Stomach (tissue), 4 donors: ENCODE data around the gene RNF224.

Experiments
- CTCF ChIP-seq, 7 experiments: fragments of 450-650 bp in 4 of 7; fragments of 200-600 bp in 3 of 7; sonication (generic) in 3 of 7; IDR thresholded peaks; one replicate each; pipeline ENCODE4 v1.5.1; 2016 to 2019; ENCODE audit warnings: antibody characterized with exemption in 7 of 7, control low read depth in 2 of 7, mild to moderate bottlenecking in 1 of 7
- EP300 ChIP-seq: sonication (generic); formaldehyde crosslinking; IDR thresholded peaks from one replicate; pipeline ENCODE4 v1.6.1; 2017; ENCODE audit warnings: antibody characterized with exemption
- POLR2A ChIP-seq, 4 donors: fragments of 450-650 bp; IDR thresholded peaks; one replicate each; pipeline ENCODE4 v1.6.1; 2016; ENCODE audit warnings: antibody characterized with exemption in 4 of 4, control low read depth in 2 of 4, mild to moderate bottlenecking in 1 of 4, moderate library complexity in 1 of 4
- POLR2AphosphoS5 ChIP-seq, 3 donors: sonication (generic); formaldehyde crosslinking; IDR thresholded peaks; one replicate each; pipeline ENCODE4 v1.6.1; 2016; ENCODE audit warnings: antibody characterized with exemption in 3 of 3

DNA sequence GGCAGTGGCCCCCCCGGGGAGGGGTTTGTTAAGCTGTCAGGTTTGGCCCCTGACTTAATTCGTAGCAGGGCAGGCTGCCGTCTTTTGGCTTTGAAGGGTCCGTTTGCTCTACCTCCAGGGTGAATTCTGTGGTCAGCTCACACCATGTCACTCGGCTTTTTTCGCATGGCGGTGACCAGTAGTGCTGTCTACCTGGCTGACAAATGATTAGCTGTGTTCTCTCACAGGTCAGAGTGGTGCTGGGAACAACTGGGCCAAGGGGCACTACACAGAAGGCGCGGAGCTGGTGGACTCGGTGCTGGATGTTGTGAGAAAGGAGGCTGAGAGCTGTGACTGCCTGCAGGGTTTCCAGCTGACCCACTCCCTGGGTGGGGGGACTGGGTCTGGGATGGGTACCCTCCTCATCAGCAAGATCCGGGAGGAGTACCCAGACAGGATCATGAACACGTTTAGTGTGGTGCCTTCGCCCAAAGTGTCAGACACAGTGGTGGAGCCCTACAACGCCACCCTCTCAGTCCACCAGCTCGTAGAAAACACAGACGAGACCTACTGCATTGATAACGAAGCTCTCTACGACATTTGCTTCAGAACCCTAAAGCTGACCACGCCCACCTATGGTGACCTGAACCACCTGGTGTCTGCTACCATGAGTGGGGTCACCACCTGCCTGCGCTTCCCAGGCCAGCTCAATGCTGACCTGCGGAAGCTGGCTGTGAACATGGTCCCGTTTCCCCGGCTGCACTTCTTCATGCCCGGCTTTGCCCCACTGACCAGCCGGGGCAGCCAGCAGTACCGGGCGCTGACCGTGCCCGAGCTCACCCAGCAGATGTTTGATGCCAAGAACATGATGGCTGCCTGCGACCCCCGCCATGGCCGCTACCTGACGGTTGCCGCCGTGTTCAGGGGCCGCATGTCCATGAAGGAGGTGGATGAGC lies 15.2 kb downstream of the RNF224 start:
- TF ChIP-seq POLR2AphosphoS5 (IDR thresholded peaks at IDR 0.05) = peak in 1 of 3 donors; percentile 4
- TF ChIP-seq CTCF (IDR thresholded peaks at IDR 0.05) = no peak
- no peak for TF ChIP-seq POLR2A (IDR thresholded peaks at IDR 0.05)
- no peak for TF ChIP-seq EP300
